ENCODE measurements around the gene SESN3. TPM values are rescaled to one million over a fixed set of nuclear protein-coding genes. Genes with fewer than 3 reads are reported as not detected.
"Not testable (repeated sequence)": the region's sequence is repeated elsewhere in the genome, so short reads cannot be mapped to it uniquely, and the experiment has no call there.

SESN3 gene
- polyA plus RNA-seq, 1 donor, result 78.5 TPM

DNA sequence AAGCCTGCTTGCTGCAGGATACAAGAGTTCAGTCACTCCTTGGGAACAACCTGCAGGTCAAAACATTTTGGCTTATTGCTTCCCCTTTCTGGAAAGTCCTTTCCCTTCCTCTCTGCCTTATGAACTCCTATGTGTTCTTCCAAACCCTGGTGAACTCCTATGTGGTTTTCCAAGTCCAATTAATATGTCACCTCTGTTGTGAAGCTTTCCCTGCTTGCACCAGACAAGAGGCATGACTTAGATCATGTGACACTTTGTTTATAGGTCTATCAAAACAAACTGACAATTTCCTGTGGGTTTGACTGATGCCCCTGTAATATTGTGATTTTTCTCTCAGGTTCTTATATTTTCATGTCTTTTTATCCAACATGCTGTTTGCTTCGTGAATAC lies 77.2 kb downstream of the SESN3 start:
- DNase-seq, result no peak

DNA sequence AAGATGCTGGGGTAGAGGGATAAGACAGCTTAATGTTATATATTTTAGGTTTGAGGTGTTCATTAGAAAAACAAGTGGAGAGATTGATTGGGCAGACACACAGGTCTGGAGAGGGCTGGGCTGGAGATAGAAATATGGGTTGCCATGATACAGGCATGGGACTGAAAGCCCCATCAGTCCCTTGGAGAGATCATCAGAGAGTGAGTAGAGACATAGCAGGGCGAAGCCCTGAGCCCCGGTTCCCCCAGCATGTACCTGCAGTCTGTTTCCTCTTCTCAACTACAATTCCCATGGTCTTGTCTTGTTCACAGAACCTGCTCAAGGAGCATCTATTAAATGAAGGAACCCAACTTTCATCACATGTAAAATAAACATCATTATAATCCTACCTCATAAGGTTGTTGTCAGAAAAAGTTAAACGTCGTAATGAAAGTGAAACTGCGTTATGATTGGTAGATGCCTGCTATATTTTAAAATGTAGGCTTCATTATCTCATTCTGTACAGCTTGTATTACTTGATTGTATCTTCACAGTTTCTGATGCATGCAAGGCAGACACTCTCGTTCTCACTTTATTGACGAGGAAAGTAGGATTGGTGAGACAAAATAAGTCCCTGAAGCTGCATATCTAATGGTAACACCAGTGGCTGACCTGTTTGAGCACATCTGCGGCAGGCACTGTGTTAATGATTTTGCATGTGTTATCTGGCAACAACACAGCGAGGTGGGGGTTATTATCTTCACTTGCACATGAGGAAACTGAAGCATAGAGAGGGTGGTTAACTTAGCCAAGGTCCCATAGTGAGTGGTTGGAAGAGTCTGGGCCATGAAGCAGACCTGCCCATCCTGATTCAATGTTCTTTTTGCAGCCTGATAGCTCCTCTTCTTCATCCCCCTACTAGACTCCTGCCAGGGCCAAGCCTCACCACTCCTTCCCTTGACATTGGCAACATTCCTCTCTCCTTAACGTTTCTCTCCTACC lies 77.8 kb downstream of the SESN3 start:
- DNase-seq, result no peak

DNA sequence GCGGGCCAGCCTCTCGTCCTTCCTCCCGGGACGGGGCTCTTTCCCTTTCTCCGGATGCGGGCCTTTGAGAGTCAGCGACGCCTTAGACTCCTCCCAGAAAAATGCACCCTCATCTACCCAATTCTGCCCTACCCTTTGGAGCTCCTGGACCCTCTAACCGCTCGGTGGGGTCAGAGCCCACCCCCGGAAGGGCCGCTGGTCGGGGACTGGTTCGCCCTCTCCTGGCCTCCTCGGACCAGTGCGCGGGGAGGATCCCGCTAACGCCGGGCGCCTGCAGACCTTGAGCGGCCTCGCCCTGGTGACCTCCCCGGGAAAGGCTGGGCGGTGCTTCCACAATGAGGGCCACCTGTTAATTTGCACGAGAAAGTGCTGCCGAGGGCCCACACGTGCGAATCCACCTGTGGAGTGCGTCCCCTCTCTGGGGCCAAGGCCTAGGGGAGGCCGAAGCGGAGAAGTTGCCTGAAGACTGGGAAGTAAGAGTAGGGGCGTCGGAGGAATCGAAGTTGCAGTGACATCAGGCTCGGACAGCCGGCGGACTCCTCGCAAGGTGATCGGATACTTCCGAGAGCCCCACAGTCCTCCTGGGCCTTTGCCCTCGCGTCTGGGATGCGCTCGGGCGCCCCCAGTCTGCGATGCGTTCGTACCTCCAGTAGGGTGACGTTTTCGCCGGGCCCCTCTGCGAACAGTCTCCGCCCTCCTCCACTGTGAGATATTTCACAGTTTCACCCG lies 79.9 kb downstream of the SESN3 start:
- DNase-seq, result peak; percentile 94

DNA sequence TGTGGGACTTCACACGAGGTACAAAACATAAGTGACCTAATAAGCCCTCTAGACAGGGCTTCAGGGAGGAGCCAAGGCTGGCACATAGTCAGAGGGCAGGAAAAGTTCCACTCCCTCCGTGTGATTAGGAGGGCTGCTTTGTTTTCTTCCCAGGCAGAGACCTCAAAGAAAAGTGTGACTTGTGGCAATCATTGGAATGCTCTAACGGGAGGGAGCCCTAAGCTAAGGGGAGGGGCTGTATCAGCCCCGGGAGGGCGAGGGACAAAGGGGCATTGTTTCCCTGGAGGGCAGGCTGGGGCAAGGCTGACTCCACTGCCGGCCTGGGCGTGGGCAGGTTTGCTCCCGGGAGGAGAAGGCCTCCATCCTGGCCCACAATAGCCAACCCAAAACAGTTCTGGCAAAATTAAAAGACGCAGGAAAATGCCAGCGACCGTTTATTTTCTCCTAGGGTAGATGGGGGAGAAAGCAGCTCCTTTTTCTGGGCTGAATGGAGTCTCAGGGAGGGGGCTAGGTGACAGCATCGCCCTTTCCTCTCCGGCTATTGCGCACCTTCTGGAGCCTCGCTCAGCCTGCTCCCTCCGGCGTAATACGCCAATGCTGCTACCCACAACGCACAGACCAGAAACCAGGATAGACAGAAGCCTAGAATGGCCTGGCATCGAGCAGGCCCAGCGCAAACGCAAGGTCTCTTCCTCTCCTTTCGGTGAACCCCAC lies 81.2 kb downstream of the SESN3 start:
- peak; percentile 22 for DNase-seq

DNA sequence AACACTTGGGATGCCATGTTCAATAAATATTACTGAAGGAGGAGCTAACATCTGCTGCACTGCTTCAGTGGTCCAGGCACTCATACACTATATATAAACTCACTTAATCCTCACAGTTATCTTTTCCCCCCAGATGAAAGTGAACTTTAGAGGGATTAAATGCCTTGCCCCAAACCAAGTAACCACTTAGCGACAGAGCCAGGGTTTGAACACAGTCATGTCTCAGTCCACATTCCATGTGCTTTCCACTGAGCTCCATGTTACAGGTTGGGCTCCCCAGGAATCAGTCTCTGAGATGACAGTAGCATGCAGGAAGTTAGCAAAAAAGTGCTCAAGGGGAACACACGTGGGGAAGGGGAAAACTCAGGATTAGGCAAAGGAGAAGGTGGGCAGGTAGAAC lies 82.1 kb downstream of the SESN3 start:
- no peak for DNase-seq

DNA sequence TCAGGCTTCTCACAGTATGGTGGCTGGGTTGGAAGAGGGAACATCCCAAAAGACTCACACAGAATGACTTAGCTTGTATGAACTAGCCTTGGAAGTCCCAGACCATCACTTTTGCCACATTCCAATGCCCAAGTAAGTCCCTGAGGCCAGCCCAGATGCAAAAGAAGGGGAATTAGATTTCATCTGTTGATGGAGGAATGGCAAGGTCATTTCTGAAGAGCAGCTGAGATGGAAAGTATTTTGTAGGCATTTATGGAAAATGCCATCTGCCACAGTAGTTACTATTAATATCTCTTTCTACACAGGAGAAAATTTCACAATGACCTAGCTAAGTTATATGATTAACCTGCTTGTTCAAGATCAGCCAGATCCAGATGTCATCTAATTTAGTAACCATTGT lies 82.6 kb downstream of the SESN3 start:
- DNase-seq, result no peak

DNA sequence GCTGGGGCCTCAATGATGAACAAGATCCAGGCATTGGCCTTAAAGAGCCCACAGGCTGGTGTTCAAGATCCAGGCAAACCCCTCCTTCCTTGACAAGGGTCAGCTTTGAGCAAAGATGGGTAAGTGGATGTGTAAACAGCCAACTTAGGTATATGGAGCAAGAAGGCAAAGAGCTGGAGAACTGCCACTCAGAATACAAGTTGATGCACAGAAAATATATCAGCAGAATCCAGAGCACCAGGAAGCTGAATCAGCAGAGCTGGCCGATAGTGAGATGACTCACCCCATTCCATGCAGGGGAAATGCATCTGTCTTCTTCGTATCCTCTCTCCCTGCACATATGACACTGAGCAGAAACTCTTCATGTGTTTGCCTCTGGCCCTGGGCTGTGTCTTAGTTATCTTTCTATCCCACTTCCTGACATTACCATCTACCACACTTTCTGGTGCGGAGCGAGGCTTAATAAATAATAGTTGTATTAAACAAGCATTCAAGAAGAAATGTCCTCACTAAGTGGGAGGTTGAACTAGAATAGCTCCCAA lies 83.6 kb downstream of the SESN3 start:
- no peak for DNase-seq

DNA sequence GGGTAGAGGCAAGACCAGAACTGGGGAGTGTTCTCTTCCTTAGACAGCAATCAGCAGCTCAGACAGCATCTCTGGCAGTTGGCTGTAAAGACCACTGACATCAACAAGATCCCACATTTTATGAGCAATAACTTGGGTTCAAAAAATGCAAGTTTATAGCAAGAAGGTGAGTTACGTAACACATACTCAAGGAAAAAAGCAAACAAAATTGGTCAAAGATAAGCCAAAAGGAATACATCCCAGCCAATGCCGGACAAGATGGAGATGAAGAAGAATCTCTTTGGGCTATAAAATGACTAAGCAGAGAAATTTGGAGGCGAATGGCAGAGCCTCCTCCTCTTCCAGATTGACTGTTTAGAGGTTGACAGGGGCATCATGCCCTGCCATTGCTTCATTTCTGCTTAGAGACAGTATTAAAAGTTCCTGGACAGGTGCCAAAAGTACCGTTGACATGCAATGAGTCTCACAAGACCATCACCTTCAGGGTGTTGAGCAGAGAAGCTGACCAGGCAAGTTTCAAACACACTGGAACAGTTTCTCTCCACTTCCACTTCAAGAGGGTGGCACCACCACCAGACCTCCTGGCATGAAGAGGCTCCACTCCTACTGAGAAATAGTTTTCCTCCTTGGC lies 85.5 kb downstream of the SESN3 start:
- DNase-seq, result no peak

DNA sequence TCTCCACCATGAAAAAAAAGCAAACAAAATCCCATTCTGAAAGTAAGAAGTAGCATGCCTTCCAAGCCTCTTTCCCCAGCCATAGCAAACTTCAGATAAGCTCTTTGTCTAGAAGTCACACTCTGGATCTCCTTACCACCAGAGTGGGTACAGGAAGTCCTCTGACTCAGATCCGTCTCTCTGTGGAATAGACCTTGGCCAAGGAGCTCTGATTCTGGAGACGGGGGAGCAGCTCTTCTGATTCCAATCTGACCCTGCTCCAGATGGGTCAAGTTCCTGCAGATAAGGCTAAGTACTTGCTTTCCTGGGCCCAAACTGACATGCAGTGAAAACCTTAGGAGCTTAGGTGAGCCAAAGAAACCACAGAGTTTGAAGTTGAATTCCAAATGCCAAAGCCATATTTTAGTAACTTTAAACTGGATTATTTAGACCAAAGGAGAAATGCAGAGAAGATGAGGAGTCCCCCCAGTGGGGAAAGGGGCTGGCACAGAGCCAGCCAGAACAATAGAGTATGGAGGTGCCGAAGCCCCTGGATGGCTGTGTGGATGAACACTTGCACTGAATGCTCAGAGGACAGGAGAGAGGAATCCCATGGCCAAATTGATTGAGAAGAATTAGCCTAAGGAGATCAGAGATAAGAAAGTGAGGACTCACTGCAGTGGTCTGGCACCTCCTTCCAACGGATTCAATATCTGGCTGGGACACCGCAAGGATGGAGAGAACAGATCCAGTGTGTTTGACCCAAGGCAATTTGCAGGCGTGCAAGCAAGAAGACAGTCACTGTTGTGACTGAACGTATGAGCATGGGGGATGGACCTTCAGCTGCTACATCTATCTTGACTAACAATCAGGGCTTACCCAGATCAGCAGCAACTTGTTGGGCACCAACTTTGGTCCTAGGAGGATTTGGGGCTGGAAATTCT lies 86.4 kb downstream of the SESN3 start:
- no peak for DNase-seq

DNA sequence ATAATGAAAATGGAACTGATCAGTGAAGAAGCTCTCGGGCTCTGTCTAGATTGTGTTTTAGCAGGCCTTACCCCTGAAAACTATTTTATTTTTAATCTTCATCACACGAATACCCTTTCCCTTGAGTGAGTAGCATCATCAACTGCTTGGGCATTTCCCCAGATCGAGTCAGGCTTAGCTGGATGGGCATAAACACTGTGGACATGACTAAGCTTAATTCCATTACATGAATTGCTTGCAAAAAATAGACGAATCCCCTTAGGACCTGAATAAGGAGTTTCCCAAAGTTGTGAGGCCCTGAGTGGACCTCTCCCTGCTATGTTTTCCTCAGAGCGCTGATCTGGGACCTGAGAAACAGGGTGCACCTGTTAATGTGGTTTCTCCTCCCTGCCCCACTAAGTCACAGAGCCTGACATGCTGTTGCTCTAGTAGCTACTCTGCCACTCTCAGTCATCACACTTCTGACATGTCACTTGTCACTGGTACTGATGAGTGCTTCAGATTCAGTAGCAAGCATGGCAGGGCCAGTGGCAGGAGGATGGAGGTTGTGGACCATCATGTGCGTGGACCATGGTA lies 87.8 kb downstream of the SESN3 start:
- DNase-seq, result no peak

DNA sequence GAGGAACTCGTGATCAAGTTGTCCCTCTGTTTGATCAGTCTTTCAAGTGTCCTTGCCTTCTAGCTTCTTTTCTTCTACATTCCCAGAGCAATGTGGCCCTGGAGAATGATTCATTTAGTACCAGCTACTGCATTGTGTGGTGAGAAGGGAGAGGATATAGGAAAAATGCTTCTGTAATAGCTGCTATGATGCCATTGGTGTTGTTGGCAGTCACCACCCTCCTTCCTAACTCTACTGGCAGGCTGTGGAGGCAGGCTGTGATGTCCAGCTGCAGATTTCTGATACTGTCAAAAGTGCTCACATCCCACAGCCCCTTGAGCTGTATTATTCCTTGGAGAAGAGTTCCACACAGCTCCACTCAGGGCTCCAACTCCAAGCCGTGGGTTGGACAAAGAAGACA lies 88.6 kb downstream of the SESN3 start:
- no peak for DNase-seq

DNA sequence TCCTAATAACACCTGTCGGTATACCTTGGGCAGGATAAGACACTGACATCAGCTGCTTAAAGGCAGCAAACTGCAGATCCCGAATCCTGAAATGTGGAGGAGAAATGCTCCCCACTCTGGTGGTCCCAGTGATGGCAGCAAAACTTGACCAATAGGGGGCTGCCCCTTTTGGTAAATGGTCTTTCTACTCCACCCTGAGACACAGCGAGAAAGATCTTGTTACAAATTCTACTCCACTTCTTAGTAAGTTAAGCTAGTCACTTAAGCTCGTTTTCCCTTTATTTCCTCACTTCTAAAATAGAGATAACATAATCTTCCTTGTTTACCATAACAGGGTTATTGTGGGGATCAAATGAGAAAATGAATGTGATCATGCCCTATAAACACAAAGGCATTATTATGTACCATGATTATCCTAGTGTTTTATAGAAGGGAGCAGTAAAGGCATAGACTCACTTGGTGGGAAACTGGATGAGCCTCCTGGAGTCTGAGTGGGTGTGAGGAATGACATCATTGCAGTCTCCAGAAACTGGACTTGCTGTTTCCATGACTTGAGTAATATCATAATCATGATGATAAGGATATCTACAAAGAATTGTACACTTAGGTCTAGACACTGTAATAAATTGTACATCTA lies 90.5 kb downstream of the SESN3 start:
- DNase-seq, result no peak

DNA sequence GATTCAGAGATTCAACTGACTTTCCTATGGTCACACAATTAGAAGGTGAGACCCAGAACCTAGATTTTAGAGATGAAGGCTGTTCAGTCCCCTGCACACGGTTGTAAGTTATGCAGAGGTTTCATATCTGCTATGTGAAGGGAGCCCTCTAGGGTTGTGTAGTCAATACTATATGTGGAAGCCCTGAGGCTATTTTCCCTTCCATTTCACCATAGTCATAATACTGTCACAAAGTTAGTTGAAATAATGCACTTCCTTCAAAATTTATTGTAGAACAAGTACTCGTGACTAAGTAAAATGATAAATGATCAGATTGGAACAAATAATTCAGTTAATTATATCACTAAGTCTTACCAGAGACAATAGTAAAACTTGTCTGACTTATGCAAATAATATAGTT lies 92.6 kb downstream of the SESN3 start:
- DNase-seq, result no peak

DNA sequence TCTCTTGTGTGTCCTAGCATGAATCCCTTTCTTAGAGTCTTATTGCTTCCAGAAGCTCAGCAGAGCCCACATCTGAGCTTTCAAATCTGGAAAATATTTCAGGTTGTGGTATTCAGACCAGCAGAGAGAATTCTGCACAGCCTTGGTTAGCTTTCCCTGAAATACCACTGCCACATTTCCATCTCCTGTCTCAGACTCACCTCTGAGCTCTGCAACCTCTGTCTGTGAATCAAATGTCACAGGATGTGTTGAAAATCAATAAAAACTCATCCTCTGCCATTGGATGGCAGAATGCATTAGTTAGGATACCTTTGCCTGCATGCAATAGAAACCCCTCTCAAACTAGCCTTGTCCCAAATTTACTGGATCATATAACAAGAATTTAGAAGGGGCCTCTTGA lies 93.7 kb downstream of the SESN3 start:
- DNase-seq, result no peak

DNA sequence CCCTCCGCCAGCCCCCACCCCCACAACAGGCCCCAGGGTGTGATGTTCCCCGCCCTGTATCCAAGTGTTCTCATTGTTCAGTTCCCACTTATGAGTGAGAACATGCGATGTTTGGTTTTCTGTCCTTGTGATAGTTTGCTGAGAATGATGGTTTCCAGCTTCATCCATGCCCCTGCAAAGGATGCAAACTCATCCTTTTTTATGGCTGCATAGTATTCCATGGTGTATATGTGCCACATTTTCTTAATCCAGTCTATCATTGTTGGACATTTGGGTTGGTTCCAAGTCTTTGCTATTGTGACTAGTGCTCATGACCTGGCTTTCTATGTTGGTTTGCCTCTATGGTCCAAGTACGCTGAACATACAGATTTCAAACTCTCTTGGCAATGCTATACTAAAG lies 94.3 kb downstream of the SESN3 start:
- DNase-seq, result not testable (repeated sequence)

DNA sequence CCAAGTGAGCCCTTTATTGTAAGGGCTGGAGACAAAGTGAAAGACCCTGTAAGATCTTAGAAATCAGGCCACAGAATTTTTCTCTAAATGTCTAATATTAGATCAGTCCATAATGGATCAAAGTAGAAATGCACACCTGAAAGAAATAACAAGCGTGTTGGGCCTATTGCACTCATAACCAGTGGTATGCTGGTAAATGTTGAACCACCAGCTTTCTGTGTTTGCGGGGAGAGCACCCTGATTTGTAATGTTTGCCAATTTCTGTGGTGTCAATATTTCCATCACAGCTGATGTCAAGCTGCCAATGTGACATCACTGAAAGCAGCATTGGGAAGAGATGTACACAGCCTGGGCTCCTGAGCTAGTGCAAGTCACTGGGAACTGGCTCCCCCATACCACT lies 95.1 kb downstream of the SESN3 start:
- DNase-seq, result no peak

DNA sequence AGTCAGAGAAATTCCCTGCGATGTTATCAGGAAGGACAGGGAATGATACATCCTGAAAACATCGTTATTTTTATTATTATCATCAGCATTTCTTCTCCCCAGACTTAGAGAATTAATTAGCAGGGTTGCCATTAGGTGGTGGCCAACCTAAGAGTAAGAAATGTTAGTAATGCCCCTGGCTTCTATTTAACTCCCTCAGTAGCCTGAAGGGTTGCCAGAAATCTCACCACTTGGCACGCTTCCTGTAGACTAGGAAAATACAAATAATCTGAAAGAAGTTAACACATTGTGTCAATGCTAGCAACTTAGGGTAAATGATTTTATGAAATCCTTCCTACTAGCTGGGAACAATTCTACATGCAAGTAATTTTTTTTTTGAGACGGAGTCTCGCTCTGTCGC lies 95.8 kb downstream of the SESN3 start:
- DNase-seq, result no peak

DNA sequence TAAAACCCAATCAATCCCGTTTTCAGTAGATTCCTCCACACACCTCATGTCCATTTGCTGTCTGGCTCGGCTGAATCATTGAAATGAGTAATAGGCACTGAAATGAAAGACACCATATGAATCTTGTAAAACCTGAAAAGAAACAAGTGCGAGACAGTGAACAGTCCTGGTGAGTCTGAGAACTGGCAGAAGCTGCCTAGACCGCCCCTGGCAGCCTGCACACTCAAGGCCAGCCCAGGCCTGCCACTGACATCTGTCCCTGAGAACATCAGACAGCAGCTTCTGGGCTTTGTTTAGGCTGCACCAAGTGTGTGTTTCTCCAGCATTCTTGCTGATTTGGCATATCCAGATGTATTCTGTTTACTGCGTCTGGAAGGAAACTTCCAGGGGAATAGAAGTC lies 96.5 kb downstream of the SESN3 start:
- no peak for DNase-seq

DNA sequence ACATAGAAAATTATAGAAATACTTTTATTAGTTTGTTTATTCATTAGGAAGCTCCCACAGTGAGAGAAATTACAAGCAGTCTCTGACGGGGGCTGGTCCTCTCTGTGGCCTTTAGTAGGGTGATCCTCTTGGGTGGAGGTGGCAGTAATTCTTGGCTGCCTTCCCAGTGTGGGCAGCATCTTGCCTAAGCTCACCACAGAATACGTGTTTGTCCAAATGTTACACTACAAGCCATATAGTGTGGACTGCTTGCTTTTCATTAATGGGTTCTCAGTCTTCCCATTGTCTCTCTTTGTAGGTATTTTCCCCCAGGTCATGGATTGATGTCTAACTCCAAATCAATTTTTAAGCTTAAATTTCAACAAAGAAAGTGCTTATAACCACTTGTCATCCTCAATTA lies 98.0 kb downstream of the SESN3 start:
- no peak for DNase-seq

DNA sequence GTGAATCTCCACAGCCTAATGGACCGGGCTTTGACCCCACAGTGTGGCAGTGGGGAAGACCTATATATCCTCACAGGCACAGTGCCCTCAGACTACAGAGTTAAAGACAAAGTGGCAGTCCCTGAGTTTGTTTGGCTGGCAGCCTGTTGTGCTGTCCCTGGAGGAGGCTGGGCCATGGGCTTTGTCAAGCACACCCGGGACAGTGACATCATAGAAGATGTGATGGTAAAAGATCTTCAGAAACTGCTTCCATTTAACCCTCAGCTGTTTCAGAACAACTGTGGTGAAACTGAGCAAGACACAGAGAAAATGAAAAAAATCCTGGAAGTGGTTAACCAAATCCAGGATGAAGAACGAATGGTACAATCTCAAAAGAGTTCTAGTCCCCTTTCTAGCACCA lies 102.4 kb downstream of the SESN3 start:
- no peak for DNase-seq

Data from left kidney (tissue), 2 donors.